ENCODE measurements around the gene UPK1A.

GRCh38 chr19:35622750-35623149 lies 43.6 kb upstream of the UPK1A start:
- TF ChIP-seq CTCF (IDR thresholded peaks at IDR 0.05), result no peak
- no peak for TF ChIP-seq POLR2AphosphoS5 (IDR thresholded peaks at IDR 0.05)

Measured in esophagus muscularis mucosa (tissue), 3 donors.